PC-3 (cell line): ENCODE results near the gene PTPRN2. TPM values are rescaled to one million over a fixed set of nuclear protein-coding genes. Genes with fewer than 3 reads are reported as not detected.

ENCODE experiments used
- ATAC-seq: fragments of 200-7000 bp; cut with Tn5 transposase; 2 replicates; pipeline ENCODE4 v1.9.1; 2020; ENCODE audit warnings: mild to moderate bottlenecking, moderate library complexity
- BruUV-seq: library from RNA; stranded (reverse); fragments of 400-500 nt; replicated peaks from 2 replicates; lab custom pipeline; 2021; lab: Mats Ljungman, UMichigan
- CTCF ChIA-PET: fragments of 300-600 bp; sonication (Branson Sonifier 250); formaldehyde crosslinking; loops from one replicate; lab custom pipeline; 2022; ENCODE audit warnings: antibody characterized with exemption; lab: Charles Lee
- POLR2A ChIA-PET: fragments of 300-600 bp; sonication (Branson Sonifier 250); formaldehyde crosslinking; loops from one replicate; lab custom pipeline; 2022; ENCODE audit warnings: antibody characterized with exemption; ENCODE audit not compliant: unreplicated experiment; lab: Charles Lee
- DNase-seq: peaks from one replicate; pipeline ENCODE4 v3.0.0-alpha.2; 2015
- H2AFZ ChIP-seq: fragments of 300-600 bp; sonication (generic); 2 replicates; pipeline ENCODE4 v1.6.0; 2016; ENCODE audit warnings: antibody characterized with exemption, low read length
- H3F3A ChIP-seq: fragments of 300-600 bp; sonication (generic); one replicate; pipeline ENCODE4 v1.6.0; 2017; ENCODE audit warnings: antibody characterized with exemption, low read length, control low read depth, mild to moderate bottlenecking; ENCODE audit not compliant: unreplicated experiment
- H3K27ac ChIP-seq: fragments of 300-600 bp; sonication (generic); 2 replicates; pipeline ENCODE4 v1.5.1; 2016; ENCODE audit warnings: mild to moderate bottlenecking, low read length
- H3K27me3 ChIP-seq: fragments of 300-600 bp; sonication (generic); 2 replicates; pipeline ENCODE4 v1.6.1; 2016; ENCODE audit warnings: low read length, mixed read lengths
- H3K36me3 ChIP-seq: fragments of 300-600 bp; sonication (generic); 2 replicates; pipeline ENCODE4 v1.6.1; 2016; ENCODE audit warnings: low read depth, mixed run types, low read length, mixed read lengths
- H3K4me1 ChIP-seq: fragments of 300-600 bp; sonication (generic); 2 replicates; pipeline ENCODE4 v1.5.1; 2016; ENCODE audit warnings: low read length; ENCODE audit not compliant: insufficient read depth
- H3K4me2 ChIP-seq: fragments of 300-600 bp; sonication (generic); 2 replicates; pipeline ENCODE4 v1.6.0; 2016; ENCODE audit warnings: low read length
- H3K4me3 ChIP-seq: fragments of 300-600 bp; sonication (generic); 2 replicates; pipeline ENCODE4 v1.5.1; 2016; ENCODE audit warnings: mild to moderate bottlenecking, low read length, mixed read lengths
- H3K79me2 ChIP-seq: fragments of 300-600 bp; sonication (generic); 2 replicates; pipeline ENCODE4 v1.6.1; 2017; ENCODE audit warnings: low read length, mixed read lengths
- H3K9ac ChIP-seq: fragments of 300-600 bp; sonication (generic); 2 replicates; pipeline ENCODE4 v1.6.0; 2016; ENCODE audit warnings: mild to moderate bottlenecking, low read length
- H3K9me2 ChIP-seq: fragments of 300-600 bp; sonication (generic); replicated peaks from 2 replicates; pipeline ENCODE4 v1.6.1; 2016; ENCODE audit warnings: mixed run types, low read length, mixed read lengths
- H3K9me3 ChIP-seq: fragments of 300-600 bp; sonication (generic); 2 replicates; pipeline ENCODE4 v1.6.1; 2016; ENCODE audit warnings: low read length, mixed read lengths
- H4K20me1 ChIP-seq: fragments of 300-600 bp; sonication (generic); 2 replicates; pipeline ENCODE4 v1.6.1; 2016; ENCODE audit warnings: low read length, mixed read lengths
- EZH2 ChIP-seq: fragments of 300-600 bp; sonication (generic); IDR thresholded peaks from one replicate; pipeline ENCODE4 v1.6.1; 2017; ENCODE audit warnings: antibody characterized with exemption, mild to moderate bottlenecking, low read length; ENCODE audit not compliant: unreplicated experiment
- EZH2phosphoT487 ChIP-seq: fragments of 300-600 bp; sonication (generic); IDR thresholded peaks from 2 replicates; pipeline ENCODE4 v1.6.1; 2018; ENCODE audit warnings: mild to moderate bottlenecking, antibody characterized with exemption, low read length, borderline replicate concordance
- intact Hi-C: fragments of 100-400 bp; cut with micrococcal nuclease; formaldehyde crosslinking; loops from 2 replicates; pipeline ENCODE4 v1.9.0; 2023
- total RNA-seq: library from RNA; depleted of rRNA; stranded (reverse); fragments of >200 nt; gene quantifications from 2 replicates; pipeline ENCODE4 v1.2.3, GENCODE V29; 2014
- TF ChIP-seq, protein P1 (sequence below): fragments of 300-600 bp; sonication (generic); conservative IDR thresholded peaks from 2 replicates; pipeline ENCODE4 v1.5.1; 2017; ENCODE audit warnings: antibody characterized with exemption, low read depth, mild to moderate bottlenecking, low read length

PTPRN2 gene
- total RNA-seq, 1 experiment from 2014 or later = 3.2 TPM

DNA sequence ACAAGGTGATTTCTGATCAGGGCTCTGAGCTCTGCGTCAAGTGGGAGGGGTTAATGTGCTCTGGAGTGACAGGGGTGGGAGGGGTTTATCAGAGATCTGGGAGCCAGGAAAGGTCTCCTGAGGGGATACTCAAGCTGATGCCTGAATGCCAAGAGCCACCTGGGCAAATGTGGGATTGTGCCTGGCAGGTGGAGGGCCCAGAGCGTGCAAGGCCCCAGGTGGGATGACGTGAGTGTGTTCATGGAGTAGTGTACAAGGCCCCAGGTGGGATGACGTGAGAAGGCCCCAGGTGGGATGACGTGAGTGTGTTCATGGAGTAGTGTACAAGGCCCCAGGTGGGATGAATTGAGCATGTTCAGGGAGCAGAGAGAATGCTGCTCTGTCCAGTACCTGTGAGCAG lies 610.3 kb downstream of the PTPRN2 start:
- no peaks in the 10 kb centered on the region for H3K4me1 ChIP-seq
- peaks cover 10% of the 10 kb centered on the region; the same call in 1 of the 2 replicates for H3K27me3 ChIP-seq
- ATAC-seq (no peak), DNase-seq (no peak)
- no peaks in the 10 kb centered on the region for H3K36me3 ChIP-seq
- no peak overlapping the region for H2AFZ ChIP-seq
- H3K9me2 ChIP-seq = no peaks in the 10 kb centered on the region
- no peak overlapping the region for H3K27ac ChIP-seq
- H3K4me3 ChIP-seq = no peak overlapping the region
- POLR2A ChIA-PET = no interaction called here
- H3F3A ChIP-seq = no peaks in the 10 kb centered on the region
- TF ChIP-seq EZH2phosphoT487 = no peak
- TF ChIP-seq, protein P1, sequence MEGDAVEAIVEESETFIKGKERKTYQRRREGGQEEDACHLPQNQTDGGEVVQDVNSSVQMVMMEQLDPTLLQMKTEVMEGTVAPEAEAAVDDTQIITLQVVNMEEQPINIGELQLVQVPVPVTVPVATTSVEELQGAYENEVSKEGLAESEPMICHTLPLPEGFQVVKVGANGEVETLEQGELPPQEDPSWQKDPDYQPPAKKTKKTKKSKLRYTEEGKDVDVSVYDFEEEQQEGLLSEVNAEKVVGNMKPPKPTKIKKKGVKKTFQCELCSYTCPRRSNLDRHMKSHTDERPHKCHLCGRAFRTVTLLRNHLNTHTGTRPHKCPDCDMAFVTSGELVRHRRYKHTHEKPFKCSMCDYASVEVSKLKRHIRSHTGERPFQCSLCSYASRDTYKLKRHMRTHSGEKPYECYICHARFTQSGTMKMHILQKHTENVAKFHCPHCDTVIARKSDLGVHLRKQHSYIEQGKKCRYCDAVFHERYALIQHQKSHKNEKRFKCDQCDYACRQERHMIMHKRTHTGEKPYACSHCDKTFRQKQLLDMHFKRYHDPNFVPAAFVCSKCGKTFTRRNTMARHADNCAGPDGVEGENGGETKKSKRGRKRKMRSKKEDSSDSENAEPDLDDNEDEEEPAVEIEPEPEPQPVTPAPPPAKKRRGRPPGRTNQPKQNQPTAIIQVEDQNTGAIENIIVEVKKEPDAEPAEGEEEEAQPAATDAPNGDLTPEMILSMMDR = no peak
- no peak for TF ChIP-seq EZH2
- no peak overlapping the region for H3K4me2 ChIP-seq
- CTCF ChIA-PET = no interaction called here
- BruUV-seq = no TSS peak
- no peaks in the 10 kb centered on the region for H3K9me3 ChIP-seq
- no peaks in the 10 kb centered on the region for H4K20me1 ChIP-seq
- intact Hi-C loops = no loop called here
- no peaks in the 10 kb centered on the region for H3K79me2 ChIP-seq
- no peak overlapping the region for H3K9ac ChIP-seq

DNA sequence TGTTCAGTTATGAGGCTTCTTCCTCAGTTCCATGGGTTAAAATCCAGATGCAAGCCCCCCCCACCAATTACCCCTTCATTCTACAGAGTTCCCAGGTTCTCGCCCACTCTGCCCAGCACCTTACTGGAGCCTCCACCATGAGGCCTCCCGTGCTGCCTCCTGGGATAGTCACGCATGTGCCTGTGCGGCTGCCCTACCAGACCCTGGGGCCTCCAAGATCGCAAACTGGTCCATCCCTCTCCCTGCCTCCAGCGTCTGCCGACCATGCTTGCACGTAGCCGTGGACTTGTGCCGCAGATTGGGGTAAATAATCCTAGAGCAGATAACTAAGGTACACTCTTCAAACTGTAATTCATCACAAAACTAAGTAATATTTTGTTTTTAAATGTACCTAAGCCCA lies 611.2 kb downstream of the PTPRN2 start:
- intact Hi-C loops = no loop called here
- CTCF ChIA-PET = no interaction called here
- H3K36me3 ChIP-seq = no peaks in the 10 kb centered on the region
- BruUV-seq = no TSS peak
- no peak overlapping the region for H3K4me2 ChIP-seq
- H3K4me1 ChIP-seq = no peaks in the 10 kb centered on the region
- H4K20me1 ChIP-seq = no peaks in the 10 kb centered on the region
- H3K9me2 ChIP-seq = no peaks in the 10 kb centered on the region
- H3K79me2 ChIP-seq = no peaks in the 10 kb centered on the region
- TF ChIP-seq EZH2phosphoT487 = no peak
- TF ChIP-seq, protein P1 = no peak
- no peak for TF ChIP-seq EZH2
- H3K27ac ChIP-seq = no peak overlapping the region
- no peak overlapping the region for H2AFZ ChIP-seq
- no peaks in the 10 kb centered on the region for H3K9me3 ChIP-seq
- ATAC-seq (no peak), DNase-seq (no peak)
- no peak overlapping the region for H3K4me3 ChIP-seq
- H3K9ac ChIP-seq = no peak overlapping the region
- no peaks in the 10 kb centered on the region for H3F3A ChIP-seq
- POLR2A ChIA-PET = no interaction called here
- H3K27me3 ChIP-seq = peaks cover 18% of the 10 kb centered on the region; the same call in 1 of the 2 replicates

DNA sequence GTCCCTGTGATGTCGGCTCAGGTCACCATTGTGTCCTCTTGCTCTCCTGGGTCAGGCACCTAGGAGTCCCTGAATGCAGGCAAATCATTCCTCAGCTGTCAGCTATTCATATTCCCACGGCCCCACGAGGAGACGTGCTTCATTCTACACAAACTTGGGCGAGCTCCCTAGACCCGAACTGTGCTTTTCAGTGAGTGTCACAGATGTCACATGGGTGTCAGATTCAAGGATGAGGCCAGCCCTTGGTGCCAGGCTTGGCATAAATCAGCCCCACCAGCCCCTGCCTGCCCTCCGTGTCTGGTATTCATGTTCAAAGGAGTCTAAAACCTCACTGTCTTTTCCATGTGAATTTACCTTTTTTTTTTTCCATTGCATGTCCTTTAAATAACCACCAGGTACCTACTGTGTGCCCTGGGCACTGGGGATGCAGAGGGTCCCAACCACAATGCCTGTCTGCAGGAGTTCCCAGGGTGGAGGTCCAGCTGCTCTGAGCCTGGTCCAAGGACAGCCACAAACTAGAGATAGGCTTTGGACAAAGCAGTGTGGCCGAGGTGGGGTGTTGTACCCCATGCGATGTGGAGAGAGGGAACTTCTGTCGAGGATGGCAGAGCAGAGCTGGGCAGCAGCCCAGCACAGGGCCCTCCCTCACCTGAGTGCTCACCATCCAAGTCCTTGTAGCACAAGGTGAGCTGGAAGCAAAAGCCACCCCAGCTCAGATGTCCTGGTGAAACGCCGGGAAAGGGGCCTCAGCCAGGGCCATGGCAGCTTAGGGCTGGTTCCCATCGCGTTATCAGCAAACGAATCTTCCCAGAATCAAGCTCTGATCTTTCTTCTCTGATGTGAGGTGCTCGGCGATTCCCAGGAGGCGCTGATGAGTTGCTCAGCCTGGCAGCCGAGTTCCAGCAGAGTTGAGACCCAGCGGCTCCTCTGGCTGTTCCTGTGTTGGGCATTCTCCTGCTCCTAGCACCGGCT lies 611.9 kb downstream of the PTPRN2 start:
- no peak overlapping the region for H3K4me2 ChIP-seq
- no peak for DNase-seq
- no peak for ATAC-seq
- H2AFZ ChIP-seq = no peak overlapping the region
- no peak overlapping the region for H3K9ac ChIP-seq
- H3K27me3 ChIP-seq = peaks cover 23% of the 10 kb centered on the region; the same call in 1 of the 2 replicates
- H3K4me1 ChIP-seq = no peaks in the 10 kb centered on the region
- POLR2A ChIA-PET = no interaction called here
- no peaks in the 10 kb centered on the region for H3K9me2 ChIP-seq
- TF ChIP-seq, protein P1 = no peak
- TF ChIP-seq EZH2 (no peak), EZH2phosphoT487 (no peak)
- no peaks in the 10 kb centered on the region for H3K9me3 ChIP-seq
- CTCF ChIA-PET = no interaction called here
- no TSS peak for BruUV-seq
- H3K4me3 ChIP-seq = no peak overlapping the region
- no peaks in the 10 kb centered on the region for H4K20me1 ChIP-seq
- H3K27ac ChIP-seq = no peak overlapping the region
- H3K36me3 ChIP-seq = no peaks in the 10 kb centered on the region
- intact Hi-C loops = no loop called here
- no peaks in the 10 kb centered on the region for H3F3A ChIP-seq
- H3K79me2 ChIP-seq = no peaks in the 10 kb centered on the region
